CD4-positive, alpha-beta T cell (primary cell): ENCODE data around the gene PYDC1. TPM values are rescaled to one million over a fixed set of nuclear protein-coding genes. Genes with fewer than 3 reads are reported as not detected.
"Not testable (repeated sequence)": the region's sequence is repeated elsewhere in the genome, so short reads cannot be mapped to it uniquely, and the experiment has no call there.

Experiments used
- ATAC-seq: fragments of 200-7000 bp; cut with Tn5 transposase; one replicate; pipeline ENCODE4 v1.10.0; 2022; ENCODE audit warnings: mild to moderate bottlenecking; ENCODE audit not compliant: poor library complexity
- CTCF ChIA-PET: fragments of 350-600 bp; sonication (Branson Sonifier 250); formaldehyde crosslinking; loops from one replicate; lab custom pipeline; 2021; ENCODE audit warnings: antibody characterized with exemption, inconsistent platforms; lab: Charles Lee
- POLR2A ChIA-PET: fragments of 350-600 bp; sonication (Branson Sonifier 250); formaldehyde crosslinking; loops from one replicate; lab custom pipeline; 2021; ENCODE audit warnings: antibody characterized with exemption, inconsistent platforms; lab: Charles Lee
- DNase-seq, 14 experiments: peaks; one replicate each; pipeline ENCODE4 v3.0.0-alpha.2; 2013 to 2020; ENCODE audit warnings: mixed read lengths in 2 of 14
- H3K27ac ChIP-seq, 2 donors: one replicate each; pipeline versions ENCODE4 v1.5.1 to v1.7.0; 2013; ENCODE audit warnings: low read length in 2 of 2, low read depth in 1 of 2, mild to moderate bottlenecking in 1 of 2
- H3K27me3 ChIP-seq, 2 experiments: 1 replicate in 1 of 2; 2 replicates in 1 of 2; pipeline versions ENCODE4 v1.6.1 to v1.7.0; 2013; ENCODE audit warnings: low read length in 2 of 2, control low read depth in 1 of 2, mild to moderate bottlenecking in 1 of 2, moderate library complexity in 1 of 2; ENCODE audit not compliant: insufficient read depth in 2 of 2, control insufficient read depth in 1 of 2
- H3K36me3 ChIP-seq: one replicate; pipeline ENCODE4 v1.6.1; 2013; ENCODE audit warnings: low read length, control low read depth; ENCODE audit not compliant: insufficient read depth
- H3K4me1 ChIP-seq: one replicate; pipeline ENCODE4 v1.6.1; 2013; ENCODE audit warnings: low read length, control low read depth; ENCODE audit not compliant: insufficient read depth
- H3K4me3 ChIP-seq: one replicate; pipeline ENCODE4 v1.5.1; 2013; ENCODE audit warnings: mild to moderate bottlenecking, low read length, moderate library complexity
- H3K9me3 ChIP-seq, 2 experiments: 1 replicate in 1 of 2; 2 replicates in 1 of 2; pipeline versions ENCODE4 v1.6.1 to v1.7.0; 2013; ENCODE audit warnings: low read length in 2 of 2, mild to moderate bottlenecking in 2 of 2, control low read depth in 1 of 2, moderate library complexity in 1 of 2; ENCODE audit not compliant: control insufficient read depth in 1 of 2, insufficient read depth in 1 of 2
- H3K27ac Mint-ChIP-seq: one replicate; pipeline ENCODE4 v1.8.0; 2020; ENCODE audit warnings: mixed read lengths
- H3K27me3 Mint-ChIP-seq: one replicate; pipeline ENCODE4 v1.8.0; 2021; ENCODE audit warnings: mixed read lengths
- H3K36me3 Mint-ChIP-seq: one replicate; pipeline ENCODE4 v1.8.0; 2021; ENCODE audit warnings: low read depth, mixed read lengths
- H3K4me1 Mint-ChIP-seq: one replicate; pipeline ENCODE4 v1.8.0; 2021; ENCODE audit warnings: low read depth, mixed read lengths
- H3K4me3 Mint-ChIP-seq: one replicate; pipeline ENCODE4 v1.8.0; 2020; ENCODE audit warnings: mild to moderate bottlenecking, mixed read lengths
- H3K9me3 Mint-ChIP-seq: one replicate; pipeline ENCODE4 v1.8.0; 2020; ENCODE audit warnings: mixed read lengths
- CTCF ChIP-seq: fragments of 200-600 bp; IDR thresholded peaks from one replicate; pipeline ENCODE4 v1.8.0; 2022; ENCODE audit warnings: antibody characterized with exemption, mild to moderate bottlenecking
- intact Hi-C, 2 experiments: fragments of 100-400 bp; cut with DNase I in 1 of 2; cut with micrococcal nuclease in 1 of 2; formaldehyde crosslinking; loops; one replicate each; pipeline versions ENCODE4 v1.15.1 to v1.9.0; 2023 to 2025; cut with DNase I, micrococcal nuclease
- total RNA-seq, 174 experiments: library from RNA in 2 of 174; stranded (reverse) in 2 of 174; gene quantifications; one replicate each; pipeline ENCODE4 v1.2.3 and lab custom pipeline; 2021 to 2026

PYDC1 gene
- total RNA-seq, 2 experiments from 2014 or later: not detected

GRCh38 chr16:31201582-31202413, 15.1 kb downstream of the PYDC1 start:
- Histone ChIP-seq H3K27ac (peak overlapping the region in 1 of 2 donors; percentile 60), H3K27me3 (no peaks in the 10 kb centered on the region), H3K9me3 (no peaks in the 10 kb centered on the region), H3K4me3 (peak overlapping the region; percentile 92), H3K4me1 (peaks cover 45% of the 10 kb centered on the region), H3K36me3 (peaks cover 7% of the 10 kb centered on the region)
- no peaks in the 10 kb centered on the region for H3K9me3 Mint-ChIP-seq
- H3K4me3 Mint-ChIP-seq: peak overlapping the region; percentile 94
- intact Hi-C loops: loop anchor here (1.0 to 10.0 kb wide), 6 partner anchors 15 to 673 kb away; partner anchors contain the start of genes ZNF843 (in 2 of the 2), FUS (in 1 of the 2) and ZNF267 (in 1 of the 2)
- TF ChIP-seq CTCF: no peak
- peak; percentile 64 for ATAC-seq
- peaks cover 40% of the 10 kb centered on the region for H3K36me3 Mint-ChIP-seq
- peak in 10 of 14 experiments; percentile 12 to 71 (median 48) for DNase-seq
- ChIA-PET POLR2A (interaction anchor here (0.7 to 8.6 kb wide), 16 partner anchors 11 to 507 kb away, joined by 3 to 119 read pairs (median 6); partner anchors contain the start of genes ARMC5, FUS, KAT8 and PYDC1), CTCF (interaction anchor here (0.6 to 1.0 kb wide), 3 partner anchors 23 to 77 kb away, joined by 3 to 6 read pairs (median 4); no protein-coding TSS in a partner anchor)
- H3K27me3 Mint-ChIP-seq: no peaks in the 10 kb centered on the region
- peaks cover 55% of the 10 kb centered on the region for H3K4me1 Mint-ChIP-seq
- peak overlapping the region; percentile 90 for H3K27ac Mint-ChIP-seq

GRCh38 chr16:31200821-31201568, 15.9 kb downstream of the PYDC1 start:
- Histone ChIP-seq H3K36me3 (peaks cover 15% of the 10 kb centered on the region), H3K27me3 (no peaks in the 10 kb centered on the region), H3K9me3 (no peaks in the 10 kb centered on the region), H3K27ac (peak overlapping the region in 1 of 2 donors; percentile 60), H3K4me3 (peak overlapping the region; percentile 92), H3K4me1 (peaks cover 45% of the 10 kb centered on the region)
- peak; percentile 63 for ATAC-seq
- DNase-seq: peak in 12 of 14 experiments; percentile 33 to 78 (median 54)
- ChIA-PET CTCF (interaction anchor here (0.7 to 1.0 kb wide), 3 partner anchors 9 to 59 kb away, joined by 3 to 5 read pairs (median 4); no protein-coding TSS in a partner anchor), POLR2A (interaction anchor here (0.8 to 8.6 kb wide), 8 partner anchors 10 to 136 kb away, joined by 3 to 119 read pairs (median 21); partner anchors contain the start of genes FUS, TRIM72, ZNF646 and ZNF668)
- Mint-ChIP-seq H3K36me3 (peaks cover 48% of the 10 kb centered on the region), H3K27ac (peak overlapping the region; percentile 90), H3K4me3 (peak overlapping the region; percentile 94), H3K9me3 (no peaks in the 10 kb centered on the region), H3K4me1 (peaks cover 60% of the 10 kb centered on the region), H3K27me3 (no peaks in the 10 kb centered on the region)
- peak; percentile 9 for TF ChIP-seq CTCF
- intact Hi-C loops: loop anchor here (1.0 to 10.0 kb wide), 6 partner anchors 15 to 674 kb away; partner anchors contain the start of genes ZNF843 (in 2 of the 2), FUS (in 1 of the 2) and ZNF267 (in 1 of the 2)

GRCh38 chr16:31200111-31200510, 16.8 kb downstream of the PYDC1 start:
- Mint-ChIP-seq H3K27ac (peak overlapping the region; percentile 90), H3K4me3 (peak overlapping the region; percentile 77), H3K4me1 (peaks cover 64% of the 10 kb centered on the region), H3K36me3 (peaks cover 57% of the 10 kb centered on the region)
- H3K27me3 Mint-ChIP-seq, H3K27me3 ChIP-seq, H3K9me3 Mint-ChIP-seq, ATAC-seq, H3K27ac ChIP-seq, H3K9me3 ChIP-seq, DNase-seq, H3K4me3 ChIP-seq: not testable (repeated sequence)
- ChIA-PET CTCF (interaction anchor here (0.7 to 0.9 kb wide), 2 partner anchors 9 to 17 kb away, joined by 3 to 5 read pairs; no protein-coding TSS in a partner anchor), POLR2A (interaction anchor here (4.0 to 8.6 kb wide), 3 partner anchors 9 to 21 kb away, joined by 30 to 119 read pairs (median 89); partner anchors contain the start of gene FUS)
- Histone ChIP-seq H3K4me1 (peaks cover 45% of the 10 kb centered on the region), H3K36me3 (peaks cover 24% of the 10 kb centered on the region)
- intact Hi-C loops: loop anchor here (2.0 to 10.0 kb wide), 5 partner anchors 19 to 675 kb away; partner anchors contain the start of genes ZNF843 (in 2 of the 2), FUS (in 1 of the 2) and ZNF267 (in 1 of the 2)
